DLD1 (cell line): ENCODE data around the gene CD74.
"Not testable (repeated sequence)": the region's sequence is repeated elsewhere in the genome, so short reads cannot be mapped to it uniquely, and the experiment has no call there.

Experiments
- in situ Hi-C: cut with HindIII; loops from 2 replicates; pipeline ENCODE4 v1.10.0; 2017; ENCODE audit warnings: low sequenced_read_pairs

The CD74 gene

GRCh38 chr5:150442699-150443080 lies 30.0 kb upstream of the CD74 start:
- in situ Hi-C loops = no loop called here

GRCh38 chr5:150441813-150442698 lies 29.3 kb upstream of the CD74 start:
- in situ Hi-C loops = no loop called here

GRCh38 chr5:150440948-150441812 lies 28.5 kb upstream of the CD74 start:
- in situ Hi-C loops = no loop called here

- in situ Hi-C loops = no loop called here
Observed at GRCh38 chr5:150438873-150439546, 26.3 kb upstream of the CD74 start.

- in situ Hi-C loops = no loop called here
Observed at GRCh38 chr5:150436141-150436680, 23.5 kb upstream of the CD74 start.

GRCh38 chr5:150434464-150434863 lies 21.8 kb upstream of the CD74 start:
- in situ Hi-C loops = no loop called here

GRCh38 chr5:150431574-150431973 lies 18.9 kb upstream of the CD74 start:
- in situ Hi-C loops = no loop called here

- in situ Hi-C loops = no loop called here
Observed at GRCh38 chr5:150431048-150431447, 18.3 kb upstream of the CD74 start.

GRCh38 chr5:150429410-150429873 lies 16.7 kb upstream of the CD74 start:
- in situ Hi-C loops = no loop called here

GRCh38 chr5:150428978-150429377 lies 16.3 kb upstream of the CD74 start:
- in situ Hi-C loops = no loop called here

GRCh38 chr5:150428106-150428876 lies 15.6 kb upstream of the CD74 start:
- in situ Hi-C loops = no loop called here

- in situ Hi-C loops = not testable (repeated sequence)
Observed at GRCh38 chr5:150426165-150426564, 13.5 kb upstream of the CD74 start.

GRCh38 chr5:150422758-150423157 lies 10.0 kb upstream of the CD74 start:
- in situ Hi-C loops = no loop called here

- in situ Hi-C loops = no loop called here
Observed at GRCh38 chr5:150422075-150422474, 9.4 kb upstream of the CD74 start.

- in situ Hi-C loops = no loop called here
Observed at GRCh38 chr5:150419630-150420270, 7.0 kb upstream of the CD74 start.

- in situ Hi-C loops = not testable (repeated sequence)
Observed at GRCh38 chr5:150413902-150414790, 1.4 kb upstream of the CD74 start.

GRCh38 chr5:150413176-150413901 lies 629 bp upstream of the CD74 start:
- in situ Hi-C loops = no loop called here
